Chondrocyte (in vitro differentiated cells): ENCODE data around the gene SCPEP1. TPM values are rescaled to one million over a fixed set of nuclear protein-coding genes. Genes with fewer than 3 reads are reported as not detected.

Source experiments
- DNase-seq: peaks from one replicate; pipeline ENCODE4 v3.0.0; 2021; ENCODE audit warnings: mixed read lengths, low spot score
- H3K27ac Mint-ChIP-seq: one replicate; pipeline ENCODE4 v1.8.0; 2021; ENCODE audit warnings: mild to moderate bottlenecking, moderate library complexity, mixed read lengths; ENCODE audit not compliant: unreplicated experiment
- H3K27me3 Mint-ChIP-seq: 2 replicates; pipeline ENCODE4 v1.8.0; 2021; ENCODE audit warnings: low read depth, mixed read lengths
- H3K36me3 Mint-ChIP-seq: 2 replicates; pipeline ENCODE4 v1.8.0; 2021; ENCODE audit warnings: low read depth, mixed read lengths
- H3K4me1 Mint-ChIP-seq: 2 replicates; pipeline ENCODE4 v1.8.0; 2021; ENCODE audit warnings: low read depth, mild to moderate bottlenecking, mixed read lengths
- H3K4me3 Mint-ChIP-seq: one replicate; pipeline ENCODE4 v1.8.0; 2021; ENCODE audit warnings: mild to moderate bottlenecking, moderate library complexity, mixed read lengths; ENCODE audit not compliant: unreplicated experiment
- H3K9me3 Mint-ChIP-seq: 2 replicates; pipeline ENCODE4 v1.8.0; 2021; ENCODE audit warnings: low read depth, mixed read lengths
- total RNA-seq: library from RNA; stranded (reverse); gene quantifications from 3 replicates; pipeline ENCODE4 v1.2.1, GENCODE V29; 2021
- TF ChIP-seq, protein P1 (sequence below): fragments of 200-600 bp; sonication (generic); IDR thresholded peaks from 2 replicates; pipeline ENCODE4 v1.5.0; 2021; ENCODE audit warnings: antibody characterized with exemption, mild to moderate bottlenecking, moderate library complexity

SCPEP1 gene
- total RNA-seq, 1 donor from 2014 or later = 50.8 TPM

DNA sequence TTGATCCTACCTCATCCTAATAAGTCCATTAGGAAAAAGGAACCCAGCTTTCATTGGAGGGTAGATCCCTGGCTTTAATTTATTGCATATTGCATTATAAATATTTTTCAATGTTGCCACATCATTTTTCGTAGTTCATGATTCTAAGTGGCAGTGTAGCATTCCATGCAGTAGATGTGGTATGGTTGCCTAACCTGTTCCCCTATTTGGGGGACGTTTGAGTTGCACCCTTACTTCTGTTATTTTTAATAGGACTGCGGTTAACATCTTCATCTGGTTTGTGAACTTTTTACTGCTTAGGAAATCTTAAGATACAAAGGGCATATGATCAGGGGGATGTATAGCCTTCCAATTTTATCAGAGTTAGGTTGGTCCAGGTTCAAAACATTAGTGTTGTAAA, 5.4 kb downstream of the SCPEP1 start:
- Mint-ChIP-seq H3K4me1 (peaks cover 11% of the 10 kb centered on the region), H3K36me3 (peaks cover 23% of the 10 kb centered on the region), H3K9me3 (no peaks in the 10 kb centered on the region), H3K4me3 (no peak overlapping the region), H3K27me3 (no peaks in the 10 kb centered on the region), H3K27ac (no peak overlapping the region)
- no peak for DNase-seq
- TF ChIP-seq, protein P1, sequence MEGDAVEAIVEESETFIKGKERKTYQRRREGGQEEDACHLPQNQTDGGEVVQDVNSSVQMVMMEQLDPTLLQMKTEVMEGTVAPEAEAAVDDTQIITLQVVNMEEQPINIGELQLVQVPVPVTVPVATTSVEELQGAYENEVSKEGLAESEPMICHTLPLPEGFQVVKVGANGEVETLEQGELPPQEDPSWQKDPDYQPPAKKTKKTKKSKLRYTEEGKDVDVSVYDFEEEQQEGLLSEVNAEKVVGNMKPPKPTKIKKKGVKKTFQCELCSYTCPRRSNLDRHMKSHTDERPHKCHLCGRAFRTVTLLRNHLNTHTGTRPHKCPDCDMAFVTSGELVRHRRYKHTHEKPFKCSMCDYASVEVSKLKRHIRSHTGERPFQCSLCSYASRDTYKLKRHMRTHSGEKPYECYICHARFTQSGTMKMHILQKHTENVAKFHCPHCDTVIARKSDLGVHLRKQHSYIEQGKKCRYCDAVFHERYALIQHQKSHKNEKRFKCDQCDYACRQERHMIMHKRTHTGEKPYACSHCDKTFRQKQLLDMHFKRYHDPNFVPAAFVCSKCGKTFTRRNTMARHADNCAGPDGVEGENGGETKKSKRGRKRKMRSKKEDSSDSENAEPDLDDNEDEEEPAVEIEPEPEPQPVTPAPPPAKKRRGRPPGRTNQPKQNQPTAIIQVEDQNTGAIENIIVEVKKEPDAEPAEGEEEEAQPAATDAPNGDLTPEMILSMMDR = no peak

DNA sequence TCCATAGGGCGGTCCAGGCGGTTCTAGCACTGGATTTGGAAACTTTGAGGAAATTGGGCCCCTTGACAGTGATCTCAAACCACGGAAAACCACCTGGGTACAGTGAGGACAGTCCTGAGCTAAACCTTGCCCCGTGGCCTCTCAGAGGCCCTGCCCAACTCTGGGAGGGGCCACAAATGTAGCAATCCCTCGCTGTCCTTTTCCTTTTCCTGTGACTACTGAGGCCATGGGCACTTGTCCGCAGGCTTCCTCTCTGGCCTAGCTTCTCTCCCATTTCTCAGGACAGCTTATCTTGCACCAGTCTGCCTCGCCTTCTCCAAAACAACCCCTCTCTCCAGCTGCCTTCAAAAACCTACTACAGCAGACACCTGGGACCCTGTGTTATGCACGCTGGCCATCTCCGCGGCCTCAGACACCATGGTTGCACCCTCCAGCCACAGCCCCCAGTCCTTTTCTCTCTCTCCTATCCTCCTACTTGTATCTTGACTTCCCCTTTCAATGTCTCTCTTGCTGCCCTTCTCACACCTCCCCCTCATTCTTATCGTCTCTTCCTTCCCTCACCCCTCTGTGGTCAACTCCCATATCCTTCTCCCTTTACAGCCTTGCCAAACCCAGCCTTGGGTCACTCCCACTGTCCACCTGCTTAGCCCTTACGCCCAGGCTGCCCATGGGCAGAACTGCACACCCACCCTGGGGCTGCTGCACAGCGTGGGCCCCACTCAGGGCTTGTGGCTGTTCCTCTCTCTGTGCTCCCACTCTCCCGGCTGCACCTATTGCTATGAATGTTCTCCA, 7.6 kb downstream of the SCPEP1 start:
- Mint-ChIP-seq H3K27ac (no peak overlapping the region), H3K36me3 (peaks cover 24% of the 10 kb centered on the region), H3K9me3 (no peaks in the 10 kb centered on the region), H3K27me3 (no peaks in the 10 kb centered on the region), H3K4me1 (no peaks in the 10 kb centered on the region), H3K4me3 (no peak overlapping the region)
- DNase-seq = no peak
- TF ChIP-seq, protein P1 = no peak

DNA sequence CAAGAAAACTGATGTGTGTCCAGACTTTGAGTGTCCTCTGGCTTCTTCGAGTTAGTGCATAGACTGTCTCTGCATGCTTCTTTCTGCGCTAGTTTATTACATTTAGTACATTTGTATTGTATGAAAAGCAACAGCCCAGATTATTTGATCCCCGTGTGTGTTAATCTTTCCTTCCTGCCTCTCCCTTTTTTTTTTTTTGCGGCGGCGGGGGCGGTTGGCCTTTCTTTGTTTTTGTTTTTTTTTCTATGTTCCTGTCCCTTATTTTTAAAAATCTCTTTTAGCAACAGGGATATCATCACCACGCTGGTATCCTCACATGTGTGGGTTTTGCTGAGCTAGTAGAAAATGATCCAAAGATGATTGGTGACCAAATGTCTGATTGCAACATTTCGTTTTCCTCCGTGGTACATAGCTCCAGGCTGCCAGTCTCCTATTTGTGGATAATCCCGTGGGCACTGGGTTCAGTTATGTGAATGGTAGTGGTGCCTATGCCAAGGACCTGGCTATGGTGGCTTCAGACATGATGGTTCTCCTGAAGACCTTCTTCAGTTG, 9.4 kb downstream of the SCPEP1 start:
- TF ChIP-seq, protein P1 = no peak
- Mint-ChIP-seq H3K4me3 (no peak overlapping the region), H3K27ac (no peak overlapping the region), H3K36me3 (peaks cover 28% of the 10 kb centered on the region), H3K27me3 (no peaks in the 10 kb centered on the region), H3K4me1 (no peaks in the 10 kb centered on the region), H3K9me3 (no peaks in the 10 kb centered on the region)
- no peak for DNase-seq

DNA sequence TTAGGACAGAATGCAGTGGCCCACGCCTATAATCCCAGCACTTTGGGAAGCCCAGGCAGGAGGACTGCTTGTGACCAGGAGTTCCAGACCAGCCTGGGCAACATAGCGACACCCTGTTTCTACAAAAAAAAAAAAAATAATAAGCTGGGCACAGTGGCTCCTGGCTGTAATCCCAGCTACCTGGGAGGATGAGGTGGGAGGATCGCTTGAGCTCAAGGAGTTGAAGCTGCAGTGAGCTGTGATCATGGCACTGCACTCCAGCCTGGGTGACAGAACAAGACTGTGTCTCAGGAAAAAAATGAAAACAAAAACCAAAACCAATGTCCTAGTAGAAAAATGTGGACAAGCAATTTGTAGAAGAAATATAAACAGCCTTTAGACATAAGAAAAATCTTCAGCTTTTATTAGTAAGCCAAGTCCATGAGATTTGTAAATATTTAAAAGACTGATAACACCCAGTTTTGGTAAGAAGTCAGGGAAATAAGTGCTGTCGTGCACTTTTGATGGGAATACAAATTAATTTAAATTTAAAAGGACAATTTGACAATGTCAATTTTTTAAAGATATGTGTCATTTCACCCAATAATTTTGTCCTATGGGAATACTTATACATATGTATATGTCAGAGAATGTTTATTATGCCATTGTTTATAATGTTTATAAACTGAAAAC, 11.1 kb downstream of the SCPEP1 start:
- Mint-ChIP-seq H3K36me3 (peaks cover 27% of the 10 kb centered on the region), H3K27ac (no peak overlapping the region), H3K27me3 (no peaks in the 10 kb centered on the region), H3K4me3 (no peak overlapping the region), H3K9me3 (no peaks in the 10 kb centered on the region), H3K4me1 (no peaks in the 10 kb centered on the region)
- DNase-seq = no peak
- TF ChIP-seq, protein P1 = no peak

DNA sequence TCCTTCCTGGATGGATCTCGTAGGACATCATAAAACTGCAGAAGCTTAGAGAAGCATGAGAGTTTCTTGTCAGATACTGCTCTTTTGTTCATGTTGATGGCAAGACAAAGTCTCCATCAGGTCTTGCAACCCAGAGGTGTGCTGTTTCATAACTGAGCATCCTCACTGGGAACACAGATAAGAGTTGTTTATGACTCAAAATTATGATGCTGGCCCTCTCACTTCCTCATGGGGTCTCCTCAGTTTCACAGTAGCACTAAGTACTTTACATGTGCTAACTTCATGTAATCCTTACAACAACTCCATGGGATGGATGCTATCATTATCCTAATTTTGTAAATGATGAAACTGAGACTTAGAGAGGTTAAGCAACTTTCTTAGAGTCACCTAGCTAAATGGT, 14.4 kb downstream of the SCPEP1 start:
- Mint-ChIP-seq H3K4me3 (no peak overlapping the region), H3K27me3 (no peaks in the 10 kb centered on the region), H3K9me3 (no peaks in the 10 kb centered on the region), H3K27ac (no peak overlapping the region), H3K36me3 (peaks cover 18% of the 10 kb centered on the region), H3K4me1 (no peaks in the 10 kb centered on the region)
- TF ChIP-seq, protein P1 = no peak
- DNase-seq = no peak
